AG08395 (cell line): ENCODE data around the gene UBASH3A.

ENCODE experiments used
- DNase-seq: peaks from one replicate; pipeline ENCODE4 v3.0.0; 2012; ENCODE audit warnings: mixed read lengths, low spot score

The UBASH3A gene

GRCh38 chr21:42451941-42452340 is 48.2 kb downstream of the UBASH3A start:
- no peak for DNase-seq

- DNase-seq = no peak
Measured at GRCh38 chr21:42452401-42453223, 48.9 kb downstream of the UBASH3A start.

GRCh38 chr21:42453224-42453985 is 49.7 kb downstream of the UBASH3A start:
- no peak for DNase-seq

- no peak for DNase-seq
Measured at GRCh38 chr21:42453986-42454570, 50.4 kb downstream of the UBASH3A start.

GRCh38 chr21:42454786-42455185 is 51.1 kb downstream of the UBASH3A start:
- DNase-seq = no peak

- DNase-seq = no peak
Measured at GRCh38 chr21:42455196-42455595, 51.5 kb downstream of the UBASH3A start.

- no peak for DNase-seq
Measured at GRCh38 chr21:42455754-42456440, 52.2 kb downstream of the UBASH3A start.

- DNase-seq = no peak
Measured at GRCh38 chr21:42456457-42456856, 52.8 kb downstream of the UBASH3A start.

GRCh38 chr21:42459082-42459460 is 55.4 kb downstream of the UBASH3A start:
- DNase-seq = no peak

- no peak for DNase-seq
Measured at GRCh38 chr21:42459546-42460215, 56.0 kb downstream of the UBASH3A start.

GRCh38 chr21:42460391-42461184 is 56.9 kb downstream of the UBASH3A start:
- DNase-seq = no peak

- DNase-seq = no peak
Measured at GRCh38 chr21:42461185-42461520, 57.5 kb downstream of the UBASH3A start.

GRCh38 chr21:42461881-42462877 is 58.5 kb downstream of the UBASH3A start:
- DNase-seq = no peak

- DNase-seq = peak; percentile 20
Measured at GRCh38 chr21:42463861-42464515, 60.3 kb downstream of the UBASH3A start.

GRCh38 chr21:42465008-42465802 is 61.5 kb downstream of the UBASH3A start:
- no peak for DNase-seq

GRCh38 chr21:42465803-42466127 is 62.1 kb downstream of the UBASH3A start:
- DNase-seq = no peak

GRCh38 chr21:42466700-42467099 is 63.0 kb downstream of the UBASH3A start:
- no peak for DNase-seq

GRCh38 chr21:42467140-42467983 is 63.7 kb downstream of the UBASH3A start:
- peak; percentile 37 for DNase-seq
